NCI-H524 (cell line): ENCODE measurements around the gene KLRG1.
A peak's percentile ranks its signal among the peaks of the same experiment; 100 is the strongest.

Experiments used
- DNase-seq, 2 experiments: peaks; one replicate each; lab custom pipeline; 2025; lab: John Stamatoyannopoulos, UW

Gene KLRG1

GRCh38 chr12:8989413-8989812, at the start of gene KLRG1:
TSS of gene KLRG1 (plus strand) at chr12:8989546. CDS start at chr12:8989636, 90 bp downstream.
- no peak for DNase-seq

DNA sequence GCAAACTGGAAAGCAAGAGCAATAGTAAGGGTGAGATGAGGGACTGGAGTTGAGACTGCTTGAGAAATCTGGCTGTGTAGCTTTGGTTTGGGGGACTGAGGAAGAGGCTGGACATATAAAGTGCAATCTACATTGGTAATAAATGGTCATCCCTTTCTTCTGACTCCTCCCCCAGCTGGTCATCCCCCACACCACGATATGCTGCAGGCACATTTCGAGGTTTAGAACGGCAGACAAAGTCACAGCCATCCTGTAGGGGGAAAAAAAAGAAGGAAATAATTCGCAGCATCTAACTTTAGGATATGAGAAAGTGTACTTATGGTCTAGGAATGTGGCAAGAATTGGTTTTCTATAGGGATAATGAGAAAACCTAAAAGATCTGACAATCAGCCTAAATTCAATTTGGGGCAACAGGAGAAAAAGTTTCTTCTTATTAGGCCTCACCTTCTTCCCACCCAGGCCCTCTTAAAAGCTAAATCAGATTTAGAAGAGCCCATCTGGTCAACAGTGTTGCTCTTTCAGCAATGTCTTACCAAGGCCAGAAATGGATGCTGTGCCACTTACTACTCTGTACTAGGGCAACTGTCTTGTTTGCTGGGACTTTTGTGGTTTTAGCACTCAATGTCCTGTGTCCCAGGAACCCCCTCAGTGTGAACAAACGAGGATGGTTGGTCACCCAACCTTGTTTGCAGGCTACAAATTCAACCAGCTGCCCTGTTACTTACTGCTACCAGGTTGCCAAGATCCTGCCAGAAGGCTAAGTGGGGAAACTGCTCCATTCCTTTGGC, 47.5 kb upstream of the KLRG1 start:
- DNase-seq = no peak

- DNase-seq = no peak
These were observed 45.7 kb upstream of the KLRG1 start for GRCh38 chr12:8943565-8944186.

- no peak for DNase-seq
These were observed 42.6 kb upstream of the KLRG1 start for GRCh38 chr12:8946733-8947132.

GRCh38 chr12:8947737-8948136, 41.6 kb upstream of the KLRG1 start:
- no peak for DNase-seq

GRCh38 chr12:8948701-8949341, 40.5 kb upstream of the KLRG1 start:
- DNase-seq = peak in 1 of 2 experiments; percentile 39

- peak; percentile 98 to 99 for DNase-seq
These were observed 39.8 kb upstream of the KLRG1 start, which contains the start of gene M6PR for GRCh38 chr12:8949342-8950220. TSS of gene M6PR (minus strand) at chr12:8949645. CDS start at chr12:8946404, 3,241 bp downstream.

DNA sequence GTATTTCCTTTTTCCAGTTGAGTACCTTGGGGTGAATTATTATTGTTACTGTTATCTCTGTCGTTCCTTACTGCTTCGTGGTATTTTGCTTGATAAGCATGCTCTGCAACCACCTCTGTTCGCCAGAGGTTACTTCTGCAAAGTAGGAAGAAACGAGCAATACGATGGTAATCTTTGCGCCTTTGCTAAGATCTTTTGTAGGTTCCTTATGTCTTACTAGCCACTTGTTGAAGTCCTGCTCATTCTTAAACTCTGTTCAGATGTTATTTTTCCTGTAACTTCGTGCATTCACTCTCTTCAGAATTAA, 39.2 kb upstream of the KLRG1 start:
- DNase-seq = no peak

DNA sequence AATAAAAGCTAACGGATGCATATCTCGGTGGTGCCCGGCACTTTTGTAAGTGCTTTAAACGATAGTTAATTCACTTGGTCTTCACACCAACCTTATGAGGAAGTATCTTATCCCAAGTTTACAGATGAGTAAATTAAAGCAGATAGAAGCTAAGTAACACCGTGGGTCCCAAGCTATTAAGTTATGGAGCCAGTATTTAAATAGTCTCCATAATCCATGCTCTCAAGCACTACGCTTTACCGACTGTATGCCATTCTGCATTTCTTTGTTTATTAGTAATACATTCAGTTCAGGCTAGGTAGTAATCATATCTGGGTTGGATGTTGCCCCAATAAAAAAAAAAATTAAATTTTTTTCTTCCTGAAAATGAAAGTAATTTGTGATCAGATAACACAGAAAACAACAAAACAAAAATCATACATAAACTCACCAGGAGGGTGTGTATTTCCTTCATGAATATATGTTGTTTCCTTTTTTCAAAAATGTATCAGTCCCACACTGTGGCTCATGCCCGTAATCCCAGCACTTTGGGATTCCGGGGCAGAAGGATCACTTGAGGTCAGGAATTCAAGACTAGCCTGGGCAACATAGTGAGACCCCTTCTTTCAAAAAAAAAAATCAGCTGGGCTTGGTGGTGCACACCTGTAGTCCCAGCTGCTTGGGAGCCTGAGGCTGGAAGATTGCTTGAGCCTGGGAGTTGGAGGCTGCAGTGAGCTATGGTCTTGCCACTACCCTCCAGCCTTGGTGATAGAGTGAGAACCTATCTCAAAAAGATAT, 38.5 kb upstream of the KLRG1 start:
- no peak for DNase-seq

GRCh38 chr12:8951744-8952143, 37.6 kb upstream of the KLRG1 start:
- DNase-seq = no peak

- DNase-seq = no peak
These were observed 35.5 kb upstream of the KLRG1 start for GRCh38 chr12:8953773-8954402.

DNA sequence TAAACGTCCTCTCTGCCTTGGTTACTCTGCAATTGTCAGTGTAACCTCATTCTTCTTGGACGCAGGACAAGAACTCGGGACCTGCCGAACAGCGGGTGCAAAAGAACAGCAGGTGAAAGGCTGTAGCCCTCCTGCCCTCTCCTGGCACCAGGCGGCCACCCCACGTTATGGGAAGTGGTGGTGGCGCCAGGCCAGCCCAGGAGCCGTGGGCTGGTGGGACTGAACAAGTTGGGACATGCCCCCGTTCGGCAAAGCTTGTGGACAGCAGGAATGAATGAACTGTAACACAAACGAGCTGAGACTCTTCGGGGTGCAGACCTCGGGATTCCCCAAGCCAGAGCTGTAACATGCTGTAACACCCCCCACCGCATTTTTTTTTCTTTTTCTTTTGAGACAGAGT, 33.3 kb upstream of the KLRG1 start:
- no peak for DNase-seq

- no peak for DNase-seq
These were observed 32.6 kb upstream of the KLRG1 start for GRCh38 chr12:8956772-8957171.

- no peak for DNase-seq
These were observed 31.8 kb upstream of the KLRG1 start for GRCh38 chr12:8957561-8957960.

GRCh38 chr12:8958066-8958465, 31.3 kb upstream of the KLRG1 start:
- DNase-seq = no peak

GRCh38 chr12:8960176-8960575, 29.2 kb upstream of the KLRG1 start:
- DNase-seq = no peak

GRCh38 chr12:8968761-8969160, 20.6 kb upstream of the KLRG1 start:
- no peak for DNase-seq

GRCh38 chr12:8969861-8970411, 19.4 kb upstream of the KLRG1 start:
- DNase-seq = no peak

DNA sequence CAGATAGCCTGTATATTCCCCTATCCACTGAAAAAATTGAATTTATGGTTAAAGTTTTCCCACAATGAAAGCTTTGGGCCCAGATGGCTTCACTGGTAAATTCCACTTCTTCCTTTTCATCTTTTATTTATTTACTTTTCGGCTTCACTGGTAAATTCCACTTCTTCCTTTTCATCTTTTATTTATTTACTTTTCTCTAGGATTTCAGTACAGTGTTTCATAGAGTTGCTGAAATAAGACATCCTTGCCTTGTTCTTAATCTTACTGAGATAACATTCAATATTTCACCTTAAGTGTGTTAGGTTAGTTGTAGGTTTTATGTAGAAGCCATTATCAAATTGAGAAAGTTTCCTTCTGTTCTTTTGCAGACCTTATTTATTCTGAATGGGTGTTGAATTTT, 18.9 kb upstream of the KLRG1 start:
- DNase-seq = no peak

GRCh38 chr12:8980137-8980536, 9.2 kb upstream of the KLRG1 start:
- no peak for DNase-seq
